ENCODE results near the gene ESRP2.

DNA sequence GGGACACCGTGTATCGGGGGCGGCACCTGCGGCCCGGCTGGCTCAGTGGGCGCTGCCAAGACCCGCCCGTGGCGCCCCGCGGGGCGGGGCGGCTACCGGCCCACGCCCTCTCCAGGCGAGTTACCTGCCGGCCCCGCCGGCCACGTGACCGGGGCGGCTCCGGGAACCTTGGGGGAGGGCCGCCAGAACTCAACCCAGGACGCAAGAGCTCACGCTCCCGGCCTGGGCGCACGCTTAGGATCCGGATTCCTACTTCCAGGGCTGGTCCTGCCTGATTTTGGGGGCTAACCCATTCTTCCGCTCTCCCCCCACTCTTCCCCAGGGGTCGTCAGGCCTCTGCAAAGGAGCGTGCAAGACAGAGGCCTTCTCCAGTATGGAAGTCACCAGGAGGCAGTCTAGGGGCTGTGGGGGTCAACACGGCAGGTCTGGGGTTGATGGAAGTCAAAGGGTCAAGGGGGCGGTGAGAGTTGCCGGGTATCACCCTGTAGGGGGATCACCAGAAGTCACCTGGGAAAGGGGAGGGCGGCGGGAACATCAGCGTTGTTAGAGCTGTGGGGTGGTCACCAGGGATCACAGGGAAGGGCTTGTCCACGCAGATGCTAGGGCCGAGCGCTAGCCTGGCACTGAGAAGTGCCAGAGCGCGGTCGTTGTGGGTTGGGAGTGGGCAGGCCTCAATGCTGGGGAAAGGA, 354 bp upstream of the ESRP2 start:
- TF ChIP-seq CTCF (IDR thresholded peaks at IDR 0.05 in 8 of 11, conservative IDR thresholded peaks at IDR 0.05 in 3 of 11) = no peak
- peak in 1 of 3 donors; percentile 13 for TF ChIP-seq POLR2AphosphoS5 (IDR thresholded peaks at IDR 0.05)

Measured in spleen (tissue), 7 donors.